Lower leg skin (tissue), 4 donors: ENCODE results near the gene OSBPL3. TPM values are rescaled to one million over a fixed set of nuclear protein-coding genes. Genes with fewer than 3 reads are reported as not detected.

Experiments
- DNase-seq, 2 donors: peaks; one replicate each; pipeline ENCODE4 v3.0.0-alpha.2; 2019; ENCODE audit warnings: low spot score in 2 of 2
- H3K4me3 ChIP-seq: fragments of 200-600 bp; sonication (generic); 2 replicates; pipeline ENCODE4 v1.5.1; 2017; ENCODE audit warnings: mild to moderate bottlenecking, low read depth; ENCODE audit not compliant: poor library complexity, severe bottlenecking
- POLR2A ChIP-seq, 2 donors: fragments of 450-650 bp; IDR thresholded peaks; one replicate each; pipeline ENCODE4 v1.6.1; 2016 to 2017; ENCODE audit warnings: antibody characterized with exemption in 2 of 2, mild to moderate bottlenecking in 1 of 2, moderate library complexity in 1 of 2
- WGBS, 2 donors: methylation state at CpG; one replicate each; pipeline ENCODE4 v1.1.5; 2018; 5-methylcytosine and 5-hydroxymethylcytosine counted together
- intact Hi-C: fragments of 100-400 bp; cut with DNase I; formaldehyde crosslinking; loops from one replicate; pipeline ENCODE4 v1.15.0; 2023; ENCODE audit warnings: low total_unique reads
- total RNA-seq, 4 donors: library from RNA; depleted of rRNA; stranded (reverse); fragments of >200 nt; gene quantifications; one replicate each; pipeline ENCODE4 v1.1.0, GENCODE V29; 2016
- TF ChIP-seq, protein P1 (sequence below), 3 donors: fragments of 450-650 bp; IDR thresholded peaks; one replicate each; pipeline ENCODE4 v1.5.1; 2016; ENCODE audit warnings: antibody characterized with exemption in 3 of 3, mild to moderate bottlenecking in 3 of 3, moderate library complexity in 2 of 3

OSBPL3 gene
- total RNA-seq, 4 donors from 2014 or later: 21.9 to 40.3 (median 23.7) TPM

DNA sequence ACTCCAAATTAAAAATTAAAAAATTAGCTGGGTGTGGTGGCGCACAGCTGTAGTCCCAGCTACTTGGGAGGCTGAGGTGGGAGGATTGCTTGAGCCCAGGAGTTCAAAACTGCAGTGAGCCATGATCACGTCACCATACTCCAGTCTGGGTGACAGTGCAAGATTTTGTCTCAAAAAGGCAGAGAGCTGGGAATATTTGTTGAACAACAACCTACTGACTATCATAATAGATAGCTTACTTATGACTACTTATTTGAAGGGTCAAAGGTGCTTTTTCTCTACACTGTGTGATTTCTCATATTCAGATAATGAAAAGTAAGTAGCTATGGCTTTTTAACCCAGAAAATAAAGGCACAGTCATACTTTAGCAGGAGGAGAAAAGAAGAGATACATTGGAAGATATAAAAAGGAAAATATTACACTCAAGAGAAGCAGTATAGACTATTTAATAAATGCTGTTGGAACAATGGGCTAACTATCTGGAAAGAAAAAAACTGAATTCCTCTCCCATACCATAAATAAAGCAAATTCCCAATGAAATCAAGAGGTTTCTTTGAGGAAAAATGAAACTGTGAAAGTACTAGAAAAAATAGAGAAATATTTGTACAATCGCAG, 229.4 kb downstream of the OSBPL3 start:
- no peak for DNase-seq
- no peak overlapping the region for H3K4me3 ChIP-seq
- WGBS, 2 donors: 92 to 95% methylated on average over 3 of the region's 3 CpGs
- TF ChIP-seq, protein P1, sequence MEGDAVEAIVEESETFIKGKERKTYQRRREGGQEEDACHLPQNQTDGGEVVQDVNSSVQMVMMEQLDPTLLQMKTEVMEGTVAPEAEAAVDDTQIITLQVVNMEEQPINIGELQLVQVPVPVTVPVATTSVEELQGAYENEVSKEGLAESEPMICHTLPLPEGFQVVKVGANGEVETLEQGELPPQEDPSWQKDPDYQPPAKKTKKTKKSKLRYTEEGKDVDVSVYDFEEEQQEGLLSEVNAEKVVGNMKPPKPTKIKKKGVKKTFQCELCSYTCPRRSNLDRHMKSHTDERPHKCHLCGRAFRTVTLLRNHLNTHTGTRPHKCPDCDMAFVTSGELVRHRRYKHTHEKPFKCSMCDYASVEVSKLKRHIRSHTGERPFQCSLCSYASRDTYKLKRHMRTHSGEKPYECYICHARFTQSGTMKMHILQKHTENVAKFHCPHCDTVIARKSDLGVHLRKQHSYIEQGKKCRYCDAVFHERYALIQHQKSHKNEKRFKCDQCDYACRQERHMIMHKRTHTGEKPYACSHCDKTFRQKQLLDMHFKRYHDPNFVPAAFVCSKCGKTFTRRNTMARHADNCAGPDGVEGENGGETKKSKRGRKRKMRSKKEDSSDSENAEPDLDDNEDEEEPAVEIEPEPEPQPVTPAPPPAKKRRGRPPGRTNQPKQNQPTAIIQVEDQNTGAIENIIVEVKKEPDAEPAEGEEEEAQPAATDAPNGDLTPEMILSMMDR (IDR thresholded peaks at IDR 0.05): no peak
- TF ChIP-seq POLR2A (IDR thresholded peaks at IDR 0.05): no peak
- intact Hi-C loops: no loop called here

DNA sequence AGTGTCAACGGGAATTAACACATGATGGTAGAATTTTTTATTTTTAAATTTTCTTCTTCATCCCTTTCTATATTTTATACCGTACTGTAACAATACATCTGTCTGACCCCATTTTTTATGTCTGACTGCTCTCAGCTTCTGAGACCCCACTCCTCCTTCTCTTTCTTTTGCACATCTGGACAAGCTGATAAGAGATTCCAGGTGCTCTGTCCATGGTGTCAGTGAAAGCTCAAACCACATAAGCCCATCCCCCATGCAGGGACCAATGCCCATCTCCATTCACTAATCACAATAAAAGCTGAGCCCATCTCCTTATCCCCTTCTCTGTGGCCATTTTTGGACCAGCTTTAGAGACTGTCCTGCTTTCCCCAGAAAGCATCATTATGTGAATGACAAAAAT, 231.5 kb downstream of the OSBPL3 start:
- TF ChIP-seq, protein P1 (IDR thresholded peaks at IDR 0.05): no peak
- no peak for TF ChIP-seq POLR2A (IDR thresholded peaks at IDR 0.05)
- no peak overlapping the region for H3K4me3 ChIP-seq
- no peak for DNase-seq
- intact Hi-C loops: no loop called here
- WGBS, 2 donors: 98% methylated on average over 2 of the region's 2 CpGs

Other genes starting within 250 kb of the OSBPL3 start
- 1 to 10 TPM in 3 of 4 donors, under 1 TPM in 1; 0.42 to 9.2 (median 2.1) TPM for gene GSDME, start 222.7 kb downstream of the OSBPL3 start, total RNA-seq
- 10 to 100 TPM; 15.6 to 52.9 (median 34.9) TPM for gene CYCS, start 145.1 kb upstream of the OSBPL3 start, total RNA-seq
- gene NPVF, start 248.3 kb upstream of the OSBPL3 start, total RNA-seq: not detected